ENCODE results near the gene VEGFD.

- TF ChIP-seq CTCF (IDR thresholded peaks at IDR 0.05; ENCODE audit: low read length) (no peak), EZH2phosphoT487 (IDR thresholded peaks at IDR 0.05; ENCODE audit: low read length) (no peak), EZH2 (optimal IDR thresholded peaks at IDR 0.05; ENCODE audit: low read depth, low read length) (no peak)
These were observed 38.2 kb downstream of the VEGFD start for GRCh38 chrX:15345976-15346375.
